Mesodermal cell (in vitro differentiated cells): Measurements from ENCODE around the gene CAMP.

ENCODE experiments used
- H3K27ac ChIP-seq: 2 replicates; pipeline ENCODE4 v1.7.0; 2013; ENCODE audit warnings: mild to moderate bottlenecking, low read depth, low read length, moderate library complexity; ENCODE audit not compliant: severe bottlenecking
- H3K36me3 ChIP-seq: 2 replicates; pipeline ENCODE4 v1.7.1; 2013; ENCODE audit warnings: mild to moderate bottlenecking, low read length, moderate library complexity; ENCODE audit not compliant: control insufficient read depth, insufficient read depth
- H3K4me1 ChIP-seq: one replicate; pipeline ENCODE4 v1.7.1; 2013; ENCODE audit warnings: mild to moderate bottlenecking, low read length; ENCODE audit not compliant: insufficient read depth, control insufficient read depth, poor library complexity, severe bottlenecking
- H3K4me3 ChIP-seq: 2 replicates; pipeline ENCODE4 v1.7.0; 2013; ENCODE audit warnings: low read length, control low read depth, mild to moderate bottlenecking; ENCODE audit not compliant: insufficient read depth, poor library complexity, severe bottlenecking; ENCODE audit errors: extremely low read depth
- H3K9me3 ChIP-seq: 2 replicates; pipeline ENCODE4 v1.7.1; 2013; ENCODE audit warnings: mild to moderate bottlenecking, low read length, moderate library complexity; ENCODE audit not compliant: control insufficient read depth
- WGBS, 2 experiments: methylation state at CpG; one replicate each; pipeline ENCODE4 v1.1.5; 2013; ENCODE audit warnings: missing lambda C conversion rate in 2 of 2; ENCODE audit not compliant: insufficient coverage in 2 of 2; 5-methylcytosine and 5-hydroxymethylcytosine counted together

CAMP gene

GRCh38 chr3:48214225-48214624 is 9.1 kb upstream of the CAMP start:
- 100% methylated on average over 2 of the region's 3 CpGs; no CpG with 5 or more reads in 1 of the 2 experiments for WGBS, 2 experiments
- H3K4me3 ChIP-seq: no peak overlapping the region
- no peaks in the 10 kb centered on the region for H3K4me1 ChIP-seq
- no peak overlapping the region for H3K27ac ChIP-seq
- H3K9me3 ChIP-seq: no peaks in the 10 kb centered on the region
- H3K36me3 ChIP-seq: no peaks in the 10 kb centered on the region

- Histone ChIP-seq H3K27ac (no peak overlapping the region), H3K9me3 (no peaks in the 10 kb centered on the region), H3K4me3 (no peak overlapping the region), H3K4me1 (no peaks in the 10 kb centered on the region), H3K36me3 (no peaks in the 10 kb centered on the region)
- 73 to 83% methylated on average over 3 of the region's 3 CpGs for WGBS, 2 experiments
These were observed 8.3 kb upstream of the CAMP start for GRCh38 chr3:48215019-48215418.

- no peak overlapping the region for H3K4me3 ChIP-seq
- no peaks in the 10 kb centered on the region for H3K9me3 ChIP-seq
- 77 to 83% methylated on average over 2 of the region's 4 CpGs for WGBS, 2 experiments
- H3K27ac ChIP-seq: no peak overlapping the region
- H3K4me1 ChIP-seq: no peaks in the 10 kb centered on the region
- no peaks in the 10 kb centered on the region for H3K36me3 ChIP-seq
These were observed 7.8 kb upstream of the CAMP start for GRCh38 chr3:48215466-48215865.

- no peaks in the 10 kb centered on the region for H3K4me1 ChIP-seq
- 83 to 89% methylated on average over 5 of the region's 5 CpGs for WGBS, 2 experiments
These were observed 7.4 kb upstream of the CAMP start for GRCh38 chr3:48215876-48216275.

GRCh38 chr3:48217449-48217848 is 5.8 kb upstream of the CAMP start:
- H3K4me3 ChIP-seq: no peak overlapping the region
- 76 to 87% methylated on average over 4 of the region's 4 CpGs for WGBS, 2 experiments
- H3K36me3 ChIP-seq: no peaks in the 10 kb centered on the region
- no peak overlapping the region for H3K27ac ChIP-seq
- H3K4me1 ChIP-seq: no peaks in the 10 kb centered on the region
- no peaks in the 10 kb centered on the region for H3K9me3 ChIP-seq

More at GRCh38 chr3:48215876-48216275, 7.4 kb upstream of the CAMP start:
- Histone ChIP-seq H3K36me3 (no peaks in the 10 kb centered on the region), H3K9me3 (no peaks in the 10 kb centered on the region), H3K27ac (no peak overlapping the region), H3K4me3 (no peak overlapping the region)

- 100% methylated on average over 1 to 2 of the region's 5 CpGs for WGBS, 2 experiments
- H3K9me3 ChIP-seq: no peaks in the 10 kb centered on the region
- no peaks in the 10 kb centered on the region for H3K4me1 ChIP-seq
- H3K27ac ChIP-seq: no peak overlapping the region
- no peaks in the 10 kb centered on the region for H3K36me3 ChIP-seq
- H3K4me3 ChIP-seq: no peak overlapping the region
These were observed 4.8 kb upstream of the CAMP start for GRCh38 chr3:48218537-48218936.

GRCh38 chr3:48219543-48219942 is 3.8 kb upstream of the CAMP start:
- H3K27ac ChIP-seq: no peak overlapping the region
- H3K4me3 ChIP-seq: no peak overlapping the region
- H3K9me3 ChIP-seq: no peaks in the 10 kb centered on the region
- H3K36me3 ChIP-seq: no peaks in the 10 kb centered on the region
- 67 to 96% methylated on average over 1 to 3 of the region's 3 CpGs for WGBS, 2 experiments
- H3K4me1 ChIP-seq: no peaks in the 10 kb centered on the region

- no peak overlapping the region for H3K27ac ChIP-seq
- 92 to 98% methylated on average over 7 to 9 of the region's 9 CpGs for WGBS, 2 experiments
- no peaks in the 10 kb centered on the region for H3K4me1 ChIP-seq
- H3K9me3 ChIP-seq: no peaks in the 10 kb centered on the region
- H3K36me3 ChIP-seq: no peaks in the 10 kb centered on the region
- no peak overlapping the region for H3K4me3 ChIP-seq
These were observed 2.5 kb upstream of the CAMP start for GRCh38 chr3:48220746-48221145.

GRCh38 chr3:48225587-48225986 is 2.3 kb downstream of the CAMP start:
- H3K36me3 ChIP-seq: no peaks in the 10 kb centered on the region
- no peaks in the 10 kb centered on the region for H3K4me1 ChIP-seq
- WGBS, 2 experiments: 88 to 100% methylated on average over 2 of the region's 3 CpGs
- H3K27ac ChIP-seq: no peak overlapping the region
- H3K9me3 ChIP-seq: no peaks in the 10 kb centered on the region
- H3K4me3 ChIP-seq: no peak overlapping the region

GRCh38 chr3:48226939-48227338 is 3.6 kb downstream of the CAMP start:
- 62 to 75% methylated on average over 2 to 3 of the region's 3 CpGs for WGBS, 2 experiments
- H3K9me3 ChIP-seq: no peaks in the 10 kb centered on the region
- no peaks in the 10 kb centered on the region for H3K36me3 ChIP-seq
- H3K27ac ChIP-seq: no peak overlapping the region
- H3K4me3 ChIP-seq: no peak overlapping the region
- H3K4me1 ChIP-seq: no peaks in the 10 kb centered on the region

GRCh38 chr3:48232232-48232631 is 8.9 kb downstream of the CAMP start:
- Histone ChIP-seq H3K27ac (no peak overlapping the region), H3K4me3 (no peak overlapping the region), H3K9me3 (peaks cover 12% of the 10 kb centered on the region), H3K4me1 (no peaks in the 10 kb centered on the region), H3K36me3 (no peaks in the 10 kb centered on the region)
- WGBS, 2 experiments: 91 to 92% methylated on average over 4 of the region's 4 CpGs
